Activated CD4-positive, alpha-beta T cell treated with anti-CD3 and anti-CD28 coated beads, Interleukin-2, amount 10 ng/mL, durations not matched to agents 24 days and 14 days (primary cell): ENCODE data around the gene FER. TPM values are rescaled to one million over a fixed set of nuclear protein-coding genes. Genes with fewer than 3 reads are reported as not detected.

Experiments
- DNase-seq: peaks from one replicate; pipeline ENCODE4 v3.0.0; 2022
- H3K27ac Mint-ChIP-seq: one replicate; pipeline ENCODE4 v1.8.0; 2022; ENCODE audit warnings: mild to moderate bottlenecking, mixed read lengths
- H3K27me3 Mint-ChIP-seq: one replicate; pipeline ENCODE4 v1.8.0; 2022; ENCODE audit warnings: mixed read lengths
- H3K36me3 Mint-ChIP-seq: one replicate; pipeline ENCODE4 v1.8.0; 2022; ENCODE audit warnings: low read depth, mild to moderate bottlenecking, mixed read lengths
- H3K4me1 Mint-ChIP-seq: one replicate; pipeline ENCODE4 v1.8.0; 2021; ENCODE audit warnings: mixed read lengths
- H3K4me3 Mint-ChIP-seq: one replicate; pipeline ENCODE4 v1.8.0; 2022; ENCODE audit warnings: mild to moderate bottlenecking, moderate library complexity, mixed read lengths
- H3K9me3 Mint-ChIP-seq: one replicate; pipeline ENCODE4 v1.8.0; 2021; ENCODE audit warnings: mixed read lengths
- intact Hi-C: fragments of 100-400 bp; cut with micrococcal nuclease; formaldehyde crosslinking; loops from one replicate; pipeline ENCODE4 v1.15.1; 2023
- total RNA-seq: library from RNA; stranded (reverse); gene quantifications from 2 replicates; pipeline ENCODE4 v1.2.3, GENCODE V29; 2022

Gene FER
- total RNA-seq, 1 donor from 2014 or later: 3.5 TPM

DNA sequence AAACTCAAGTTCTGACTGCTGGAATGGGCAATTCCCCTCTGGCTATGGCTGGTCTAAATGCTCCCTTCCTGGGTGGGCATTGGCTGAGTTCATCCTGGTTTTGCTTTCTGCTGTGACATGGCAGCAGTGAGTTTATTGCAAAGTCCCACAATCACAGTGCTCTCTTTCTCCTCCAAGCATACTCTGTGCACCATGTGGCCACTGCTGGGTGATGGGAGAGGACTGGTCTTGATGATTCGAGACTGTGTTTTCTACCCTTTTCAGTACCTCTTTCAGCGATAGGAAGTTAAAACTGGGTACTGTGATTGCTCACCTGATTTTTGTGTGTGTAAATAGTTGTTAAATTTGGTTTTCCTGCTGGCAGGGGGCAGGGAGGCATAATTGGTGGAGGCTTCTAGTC is 49.7 kb downstream of the FER start:
- no peak overlapping the region for H3K4me3 Mint-ChIP-seq
- intact Hi-C loops: no loop called here
- H3K36me3 Mint-ChIP-seq: no peaks in the 10 kb centered on the region
- no peaks in the 10 kb centered on the region for H3K9me3 Mint-ChIP-seq
- H3K27me3 Mint-ChIP-seq: no peaks in the 10 kb centered on the region
- H3K4me1 Mint-ChIP-seq: peaks cover 2% of the 10 kb centered on the region
- no peak overlapping the region for H3K27ac Mint-ChIP-seq
- DNase-seq: no peak

GRCh38 chr5:108797986-108798385 is 50.3 kb downstream of the FER start:
- Mint-ChIP-seq H3K4me3 (no peak overlapping the region), H3K27ac (no peak overlapping the region), H3K36me3 (no peaks in the 10 kb centered on the region), H3K4me1 (peaks cover 2% of the 10 kb centered on the region), H3K9me3 (peaks cover under 1% of the 10 kb centered on the region), H3K27me3 (no peaks in the 10 kb centered on the region)
- DNase-seq: no peak
- intact Hi-C loops: no loop called here

DNA sequence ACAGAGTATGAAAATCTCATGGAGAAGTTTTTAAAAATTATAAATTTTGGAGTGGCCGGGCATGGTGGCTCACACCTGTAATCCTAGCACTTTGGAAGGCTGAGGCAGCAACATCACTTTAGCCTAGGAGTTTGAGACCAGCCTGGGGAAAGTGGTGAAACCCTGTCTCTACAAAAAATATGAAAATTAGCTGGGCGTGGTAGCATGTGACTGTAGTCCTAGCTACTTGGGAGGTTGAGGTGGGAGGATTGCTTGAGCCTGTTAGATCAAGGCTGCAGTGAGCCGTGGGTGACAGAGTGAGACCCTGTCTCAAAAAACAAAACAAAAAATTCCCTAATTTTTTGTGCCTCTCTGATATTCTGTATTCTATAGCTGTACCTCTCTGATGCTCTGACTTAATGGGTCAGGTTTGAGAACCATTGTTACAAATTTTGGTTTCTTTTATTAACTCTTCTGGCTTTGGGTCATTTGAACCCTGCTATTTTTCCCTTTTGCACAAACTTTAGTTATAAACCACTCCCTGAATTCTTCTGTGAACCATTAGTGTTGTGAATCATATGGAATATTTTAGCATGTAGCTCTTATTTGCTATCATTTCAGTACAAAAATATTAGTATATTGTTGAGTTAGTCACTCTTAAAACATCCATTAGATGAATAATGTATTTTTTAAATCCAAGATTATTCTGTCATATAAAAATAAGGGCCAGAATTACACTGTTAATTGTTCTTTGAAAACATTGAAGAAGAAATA is 51.0 kb downstream of the FER start:
- Mint-ChIP-seq H3K27ac (no peak overlapping the region), H3K27me3 (no peaks in the 10 kb centered on the region), H3K4me1 (peaks cover 2% of the 10 kb centered on the region), H3K9me3 (peaks cover 5% of the 10 kb centered on the region), H3K36me3 (no peaks in the 10 kb centered on the region), H3K4me3 (no peak overlapping the region)
- DNase-seq: no peak
- intact Hi-C loops: no loop called here

DNA sequence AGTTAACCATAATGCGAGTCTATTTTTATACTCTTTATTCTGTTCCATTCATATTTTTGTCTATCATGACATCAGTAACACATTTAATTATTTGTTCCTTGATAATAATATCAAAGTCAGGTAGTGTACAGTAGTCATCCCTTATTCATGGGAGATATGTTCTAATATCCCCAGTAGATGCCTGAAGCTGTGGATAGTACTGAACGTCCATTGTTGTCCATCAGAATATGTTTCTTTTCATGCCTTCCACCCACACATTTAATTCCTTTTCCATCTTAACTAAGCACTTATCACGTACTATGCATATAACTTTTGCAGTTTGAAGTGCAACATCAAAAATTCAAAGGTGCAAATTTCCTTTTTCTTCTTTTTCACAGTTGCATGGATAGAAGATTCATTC is 53.6 kb downstream of the FER start:
- Mint-ChIP-seq H3K27me3 (no peaks in the 10 kb centered on the region), H3K4me3 (no peak overlapping the region), H3K4me1 (peaks cover 2% of the 10 kb centered on the region), H3K27ac (no peak overlapping the region), H3K9me3 (peaks cover 18% of the 10 kb centered on the region), H3K36me3 (no peaks in the 10 kb centered on the region)
- no peak for DNase-seq
- intact Hi-C loops: no loop called here

- H3K27me3 Mint-ChIP-seq: no peaks in the 10 kb centered on the region
- no peak for DNase-seq
- H3K9me3 Mint-ChIP-seq: peaks cover 18% of the 10 kb centered on the region
- H3K27ac Mint-ChIP-seq: no peak overlapping the region
- no peak overlapping the region for H3K4me3 Mint-ChIP-seq
- no peaks in the 10 kb centered on the region for H3K36me3 Mint-ChIP-seq
- H3K4me1 Mint-ChIP-seq: peaks cover 2% of the 10 kb centered on the region
- intact Hi-C loops: no loop called here
Observed at GRCh38 chr5:108801776-108802175, 54.1 kb downstream of the FER start.

DNA sequence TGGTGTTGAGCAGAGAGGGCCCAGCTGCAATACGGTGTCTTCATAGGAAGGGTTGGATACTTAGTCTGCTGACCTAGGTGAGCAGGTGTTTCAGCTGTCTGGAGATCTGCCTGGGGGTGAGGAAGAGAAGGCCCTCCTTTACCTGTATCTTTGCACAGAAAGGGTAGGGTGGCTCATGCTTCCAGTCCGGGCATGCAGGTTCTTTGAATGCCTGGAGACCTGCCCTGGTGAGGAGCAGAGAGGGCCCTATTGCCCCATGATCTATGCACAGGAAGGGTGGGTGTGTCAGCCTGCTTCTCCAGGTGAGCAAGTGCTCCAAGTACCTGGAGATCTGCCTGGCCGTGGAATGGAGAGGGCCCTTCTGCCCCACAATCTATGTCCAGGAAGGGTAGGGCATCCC is 63.0 kb downstream of the FER start:
- no peak for DNase-seq
- Mint-ChIP-seq H3K36me3 (no peaks in the 10 kb centered on the region), H3K4me1 (no peaks in the 10 kb centered on the region), H3K27ac (no peak overlapping the region), H3K4me3 (no peak overlapping the region), H3K27me3 (no peaks in the 10 kb centered on the region), H3K9me3 (no peaks in the 10 kb centered on the region)
- intact Hi-C loops: no loop called here

DNA sequence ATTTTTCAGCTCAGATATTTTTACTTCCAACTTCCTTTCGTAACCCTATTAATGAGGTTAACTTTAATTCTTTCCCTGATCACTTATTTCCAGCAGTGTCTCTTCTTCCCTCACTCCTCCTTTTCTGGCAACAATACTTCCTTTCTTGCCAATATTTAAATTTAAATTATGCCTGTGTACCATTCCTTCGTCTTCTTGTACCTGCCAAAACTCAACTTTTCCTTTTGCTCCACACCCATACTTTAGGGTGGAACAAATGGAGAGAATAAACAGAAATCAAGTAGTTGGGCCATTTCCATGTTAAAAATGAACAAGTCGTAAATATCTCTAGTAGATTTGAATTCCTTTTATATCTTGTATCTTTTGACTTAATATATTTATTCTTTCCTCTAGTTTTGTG is 66.0 kb downstream of the FER start:
- Mint-ChIP-seq H3K4me1 (peaks cover 3% of the 10 kb centered on the region), H3K36me3 (no peaks in the 10 kb centered on the region), H3K27ac (no peak overlapping the region), H3K4me3 (no peak overlapping the region), H3K9me3 (no peaks in the 10 kb centered on the region), H3K27me3 (no peaks in the 10 kb centered on the region)
- intact Hi-C loops: no loop called here
- no peak for DNase-seq

DNA sequence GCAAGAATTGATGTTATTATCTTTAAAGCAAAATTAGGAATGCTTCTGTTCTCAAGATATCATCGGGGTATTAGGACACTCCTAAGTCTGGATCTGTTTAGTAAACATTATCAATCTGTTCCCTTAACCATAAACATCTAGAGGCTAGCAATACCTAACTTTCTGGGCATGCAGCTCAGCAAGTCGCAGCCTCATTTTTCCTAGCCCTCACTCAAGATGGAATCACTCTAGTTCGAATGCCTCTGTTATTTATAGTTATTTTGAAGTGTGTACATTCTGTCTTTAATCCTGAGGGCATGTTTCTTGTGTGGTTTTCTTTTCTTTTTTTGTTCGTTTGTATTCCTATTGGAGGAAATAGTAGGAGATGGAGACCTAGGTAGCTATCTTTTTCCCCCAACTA is 66.9 kb downstream of the FER start:
- H3K27ac Mint-ChIP-seq: no peak overlapping the region
- H3K4me1 Mint-ChIP-seq: peaks cover 3% of the 10 kb centered on the region
- intact Hi-C loops: no loop called here
- no peak overlapping the region for H3K4me3 Mint-ChIP-seq
- no peaks in the 10 kb centered on the region for H3K9me3 Mint-ChIP-seq
- DNase-seq: no peak
- H3K27me3 Mint-ChIP-seq: no peaks in the 10 kb centered on the region
- H3K36me3 Mint-ChIP-seq: no peaks in the 10 kb centered on the region

DNA sequence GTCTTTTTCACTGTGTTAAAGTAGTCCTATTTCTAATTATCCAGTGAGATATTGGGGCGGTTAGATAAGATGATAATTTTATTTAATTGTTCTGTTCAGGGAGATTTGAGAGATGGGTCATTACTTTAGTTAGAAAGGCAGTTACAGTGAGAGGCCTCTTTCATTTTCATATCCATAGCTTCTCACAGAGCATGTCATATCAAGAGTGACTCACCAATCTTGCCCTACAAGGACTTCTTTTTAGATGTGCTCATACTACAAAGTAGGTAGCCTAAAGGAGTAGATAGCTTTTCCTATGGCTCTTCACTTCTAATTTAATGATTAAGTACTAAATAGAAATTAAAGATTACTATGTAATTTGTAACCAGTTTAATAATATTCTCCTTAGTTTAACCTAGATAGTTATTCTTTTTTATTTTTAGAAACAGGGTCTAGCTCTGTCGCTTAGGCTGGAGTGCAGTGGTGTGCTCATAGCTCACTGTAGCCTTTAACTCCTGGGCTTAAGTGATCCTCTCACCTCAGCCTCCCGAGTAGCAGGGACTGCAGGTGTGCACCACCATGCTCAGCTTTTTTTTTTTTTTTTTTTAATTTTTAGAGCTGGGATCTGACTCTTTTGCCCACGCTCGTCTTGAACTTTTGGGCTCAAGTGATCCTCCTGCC is 71.0 kb downstream of the FER start:
- Mint-ChIP-seq H3K4me1 (peaks cover 3% of the 10 kb centered on the region), H3K27me3 (no peaks in the 10 kb centered on the region), H3K27ac (no peak overlapping the region), H3K36me3 (no peaks in the 10 kb centered on the region), H3K9me3 (no peaks in the 10 kb centered on the region), H3K4me3 (no peak overlapping the region)
- intact Hi-C loops: no loop called here
- no peak for DNase-seq

DNA sequence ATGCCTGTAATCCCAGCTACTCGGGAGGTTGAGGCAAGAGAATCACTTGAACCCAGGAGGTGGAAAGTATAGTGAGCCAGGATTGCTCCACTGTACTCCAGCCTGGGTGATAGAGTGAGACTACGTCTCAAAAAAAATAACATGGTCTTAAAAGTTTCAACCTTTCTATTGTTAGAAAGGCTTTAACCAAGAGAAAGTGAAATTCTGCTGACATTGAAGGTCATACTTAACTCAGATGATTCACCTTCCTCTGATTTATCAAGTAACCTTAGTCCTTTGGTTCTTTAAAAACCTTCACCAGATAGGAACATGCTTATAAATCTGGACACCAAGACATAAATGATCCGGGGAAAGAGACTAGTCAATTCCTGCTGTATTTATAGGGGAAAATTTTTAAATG is 73.3 kb downstream of the FER start:
- Mint-ChIP-seq H3K4me3 (no peak overlapping the region), H3K9me3 (no peaks in the 10 kb centered on the region), H3K4me1 (peaks cover 3% of the 10 kb centered on the region), H3K27ac (no peak overlapping the region), H3K27me3 (no peaks in the 10 kb centered on the region), H3K36me3 (no peaks in the 10 kb centered on the region)
- intact Hi-C loops: no loop called here
- no peak for DNase-seq

DNA sequence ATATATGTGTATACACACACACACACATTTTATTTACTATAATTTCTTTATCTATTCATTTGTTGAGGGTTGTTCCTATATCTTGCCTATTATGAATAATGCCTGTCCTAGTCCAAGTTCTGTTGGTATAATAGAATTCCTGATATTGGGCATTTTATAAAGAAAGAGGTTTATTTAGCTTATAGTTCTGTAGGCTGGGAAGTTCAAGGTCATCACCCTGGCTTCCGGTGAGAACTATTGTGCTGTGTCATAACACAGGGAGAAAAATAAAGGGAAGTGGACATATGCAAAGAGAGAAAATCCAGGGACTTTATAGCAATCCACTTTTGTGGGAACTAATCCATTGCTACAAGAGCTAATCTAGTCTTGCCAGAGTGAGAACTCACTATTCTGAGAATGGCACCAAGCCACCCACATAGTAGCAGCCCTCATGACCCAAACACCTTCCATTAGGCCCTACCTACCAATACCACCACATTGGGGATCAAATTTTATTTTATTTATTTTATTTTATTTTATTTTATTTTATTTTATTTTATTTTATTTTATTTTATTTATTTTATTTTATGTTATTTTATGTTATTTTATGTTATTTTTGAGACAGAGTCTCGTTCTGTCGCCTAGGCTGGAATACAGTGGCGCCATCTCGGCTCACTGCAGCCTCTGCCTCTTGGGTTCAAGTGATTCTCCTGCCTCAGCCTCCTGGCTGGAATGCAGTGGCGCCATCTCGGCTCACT is 74.7 kb downstream of the FER start:
- H3K4me1 Mint-ChIP-seq: peaks cover 3% of the 10 kb centered on the region
- intact Hi-C loops: no loop called here
- no peaks in the 10 kb centered on the region for H3K36me3 Mint-ChIP-seq
- H3K27ac Mint-ChIP-seq: no peak overlapping the region
- no peaks in the 10 kb centered on the region for H3K27me3 Mint-ChIP-seq
- H3K9me3 Mint-ChIP-seq: no peaks in the 10 kb centered on the region
- H3K4me3 Mint-ChIP-seq: no peak overlapping the region
- no peak for DNase-seq

- intact Hi-C loops: no loop called here
- H3K27me3 Mint-ChIP-seq: no peaks in the 10 kb centered on the region
- no peak overlapping the region for H3K4me3 Mint-ChIP-seq
- no peaks in the 10 kb centered on the region for H3K4me1 Mint-ChIP-seq
- H3K9me3 Mint-ChIP-seq: no peaks in the 10 kb centered on the region
- H3K27ac Mint-ChIP-seq: no peak overlapping the region
- no peak for DNase-seq
- no peaks in the 10 kb centered on the region for H3K36me3 Mint-ChIP-seq
Observed at GRCh38 chr5:108827131-108827530, 79.4 kb downstream of the FER start.

DNA sequence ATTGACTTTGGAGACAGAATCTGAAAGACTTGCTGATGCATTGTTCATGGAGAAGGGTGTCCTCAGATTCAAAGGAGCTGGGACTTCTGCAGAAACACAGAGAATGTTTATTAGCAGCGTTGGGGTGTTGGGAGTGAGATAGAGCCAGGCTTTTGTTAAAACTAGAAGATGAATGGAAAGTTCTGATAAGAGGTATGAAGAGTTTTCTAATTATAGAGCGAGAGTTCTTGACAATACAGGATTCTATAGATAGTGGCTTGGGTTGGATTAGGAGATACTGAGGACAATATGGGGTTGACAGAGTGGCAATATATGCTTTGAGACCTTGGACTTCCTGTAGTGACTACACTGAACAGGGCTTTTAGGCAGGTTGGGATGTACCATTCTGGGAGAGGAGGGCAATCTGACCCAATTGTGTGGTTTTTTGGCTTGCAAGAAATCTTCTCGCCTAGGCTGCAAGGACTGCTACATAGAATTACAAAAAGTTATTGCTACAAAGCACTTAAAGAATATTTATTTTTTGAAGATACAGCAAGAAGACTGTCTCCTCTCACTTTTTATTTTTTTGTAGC is 83.1 kb downstream of the FER start:
- H3K36me3 Mint-ChIP-seq: no peaks in the 10 kb centered on the region
- no peak for DNase-seq
- no peaks in the 10 kb centered on the region for H3K9me3 Mint-ChIP-seq
- H3K4me3 Mint-ChIP-seq: no peak overlapping the region
- no peaks in the 10 kb centered on the region for H3K27me3 Mint-ChIP-seq
- H3K27ac Mint-ChIP-seq: no peak overlapping the region
- intact Hi-C loops: no loop called here
- H3K4me1 Mint-ChIP-seq: no peaks in the 10 kb centered on the region

DNA sequence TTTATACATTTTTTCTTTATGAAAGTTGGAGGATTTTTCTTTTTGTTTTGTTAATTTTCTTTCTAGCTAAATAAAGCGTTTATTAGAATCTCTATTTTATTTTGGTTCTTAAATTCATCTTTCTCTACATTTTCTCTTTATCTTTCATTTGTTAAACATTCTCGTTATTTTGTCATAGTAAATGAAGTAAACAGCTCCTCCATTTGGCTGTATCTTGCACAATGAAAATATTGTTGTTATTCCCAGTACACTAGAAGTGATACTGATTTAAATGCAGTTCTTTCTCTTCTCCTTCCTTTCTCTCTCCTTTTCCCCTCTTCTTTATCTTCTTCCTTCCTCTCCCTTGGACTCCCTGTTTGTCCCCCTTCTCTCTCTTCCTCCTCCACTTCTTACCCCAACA is 88.8 kb downstream of the FER start:
- no peaks in the 10 kb centered on the region for H3K27me3 Mint-ChIP-seq
- H3K27ac Mint-ChIP-seq: no peak overlapping the region
- H3K4me3 Mint-ChIP-seq: no peak overlapping the region
- H3K36me3 Mint-ChIP-seq: no peaks in the 10 kb centered on the region
- no peaks in the 10 kb centered on the region for H3K4me1 Mint-ChIP-seq
- no peak for DNase-seq
- no peaks in the 10 kb centered on the region for H3K9me3 Mint-ChIP-seq
- intact Hi-C loops: no loop called here
